ENCODE results near the gene MAS1L. TPM values are rescaled to one million over a fixed set of nuclear protein-coding genes. Genes with fewer than 3 reads are reported as not detected.

Gene MAS1L
- total RNA-seq, 1 experiment from 2014 or later: not detected

- H3K23ac ChIP-seq (ENCODE audit: insufficient read length, low read depth, low read length): no peak within 1 kb of the TSS
- H3K27ac Mint-ChIP-seq: no peak within 1 kb of the TSS
These were observed 30.8 kb downstream of the MAS1L start, which contains the start of the genes OR11A1 and OR2H1 for GRCh38 chr6:29456971-29457370. Gene OR11A1, minus strand, starts transcription at chr6:29457071. Its CDS starts 29,430 bp downstream, at chr6:29427641. Gene OR2H1, plus strand, starts transcription at chr6:29457155. Its CDS starts 4,615 bp downstream, at chr6:29461770.

More at GRCh38 chr6:29456971-29457370, 30.8 kb downstream of the MAS1L start, which contains the start of the genes OR11A1 and OR2H1:
- DNase-seq: no peak
- no peak for TF ChIP-seq CTCF (conservative IDR thresholded peaks at IDR 0.05)
- no peak within 1 kb of the TSS for H2BK12ac ChIP-seq (ENCODE audit: insufficient read length, low read depth, low read length)
- H3K4me1 ChIP-seq (ENCODE audit: insufficient read depth, low read length): no peaks in the 10 kb centered on the region
- H2BK120ac ChIP-seq (ENCODE audit: low read depth, low read length, poor library complexity, severe bottlenecking): no peak within 1 kb of the TSS
- H3K9ac ChIP-seq (ENCODE audit: extremely low read depth, insufficient read length, low read length): no peak within 1 kb of the TSS
- H3K27me3 ChIP-seq (ENCODE audit: insufficient read depth, low read length): no peaks in the 10 kb centered on the region
- H3K9me3 Mint-ChIP-seq: peaks cover 0 to 2% of the 10 kb centered on the region in 2 experiments; a peak in 4 of 5 replicates
- H3K14ac ChIP-seq (ENCODE audit: insufficient read depth, low read length): no peak within 1 kb of the TSS
- H3K23me2 ChIP-seq (ENCODE audit: insufficient read length, low read depth, low read length, poor library complexity, severe bottlenecking): no peaks in the 10 kb centered on the region
- H3K4me3 Mint-ChIP-seq: no peak within 1 kb of the TSS
- no CpG with 5 or more reads among the region's 2 CpGs for WGBS (ENCODE audit: extremely low coverage, insufficient read length, low lambda C conversion rate)
- H4K91ac ChIP-seq (ENCODE audit: insufficient read length, low read depth, low read length): no peak within 1 kb of the TSS
- no peaks in the 10 kb centered on the region for H4K20me1 ChIP-seq (ENCODE audit: control insufficient read depth, insufficient read depth, insufficient read length)
- no peak within 1 kb of the TSS for H2BK20ac ChIP-seq (ENCODE audit: low read depth, low read length, poor library complexity, severe bottlenecking)
- H3T11ph ChIP-seq (ENCODE audit: low read length): no peak within 1 kb of the TSS
- 0 out of 4 replicates have a peak, but pooled peaks cover 0 to 5% of the 10 kb centered on the region in 2 experiments for H3K4me1 Mint-ChIP-seq
- H3K27ac ChIP-seq (ENCODE audit: insufficient read length, low read depth, low read length): no peak within 1 kb of the TSS
- no peak within 1 kb of the TSS for H3K56ac ChIP-seq (ENCODE audit: insufficient read length, low read depth, low read length)
- no peak within 1 kb of the TSS for H4K5ac ChIP-seq (ENCODE audit: insufficient read length, low read depth, low read length)
- H3K18ac ChIP-seq (ENCODE audit: insufficient read length, low read depth, low read length): no peak within 1 kb of the TSS
- no peak within 1 kb of the TSS for H4K8ac ChIP-seq (replicated peaks; ENCODE audit: insufficient read length, low read depth, low read length)
- no peaks in the 10 kb centered on the region for H3K9me3 ChIP-seq (ENCODE audit: control insufficient read depth, low read depth, low read length)
- H3K79me1 ChIP-seq (ENCODE audit: insufficient read depth, low read depth, low read length, poor library complexity, severe bottlenecking): no peaks in the 10 kb centered on the region
- H2BK15ac ChIP-seq (ENCODE audit: low read depth, low read length): no peak within 1 kb of the TSS
- no peak within 1 kb of the TSS for H2AK5ac ChIP-seq (ENCODE audit: insufficient read length, low read length)
- H2BK5ac ChIP-seq (ENCODE audit: insufficient read length, low read length): no peak within 1 kb of the TSS
- no peaks in the 10 kb centered on the region; a peak in 1 of 7 replicates for H3K36me3 Mint-ChIP-seq (ENCODE audit: insufficient read depth in 1 of 3, low read depth in 3 of 3)
- no peaks in the 10 kb centered on the region for H3K27me3 Mint-ChIP-seq (ENCODE audit: low read depth)
- H3K4me2 ChIP-seq (ENCODE audit: insufficient read depth, insufficient read length, low read length): no peak within 1 kb of the TSS
- H2AFZ ChIP-seq (ENCODE audit: low read length): no peak within 1 kb of the TSS
- H3K4ac ChIP-seq (ENCODE audit: low read depth, low read length): no peak within 1 kb of the TSS
- H3K79me2 ChIP-seq (ENCODE audit: insufficient read depth, low read length): no peaks in the 10 kb centered on the region
